ENCODE data around the gene PAX2. TPM values are rescaled to one million over a fixed set of nuclear protein-coding genes. Genes with fewer than 3 reads are reported as not detected.
A peak's percentile ranks its signal among the peaks of the same experiment; 100 is the strongest.

Gene PAX2
- total RNA-seq, 4 donors from 2014 or later = not detected

DNA sequence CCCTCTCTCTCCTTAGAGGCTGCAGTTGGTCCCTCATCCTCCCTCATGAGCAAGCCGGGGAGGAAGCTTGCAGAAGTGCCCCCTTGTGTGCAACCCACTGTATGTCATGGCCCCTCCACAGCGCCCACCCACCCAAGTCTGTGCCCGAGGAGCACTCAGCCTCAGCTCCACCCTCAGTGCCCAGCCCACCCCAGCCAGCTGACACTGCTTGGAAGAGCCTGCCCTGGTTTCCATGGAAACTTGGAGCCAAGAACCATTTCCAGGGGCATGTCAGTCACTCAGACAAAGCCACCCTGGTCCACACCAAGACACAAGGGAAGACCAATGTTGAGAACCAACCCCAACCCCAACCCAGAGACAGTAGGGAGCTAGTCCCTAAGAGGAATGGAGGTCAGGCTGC lies 79.5 kb downstream of the PAX2 start:
- 33 to 45% methylated on average over 3 of the region's 3 CpGs for WGBS, 2 donors
- intact Hi-C loops (cut with DNase I) = no loop called here
- DNase-seq = no peak
- Histone ChIP-seq H3K36me3 (no peaks in the 10 kb centered on the region), H3K27me3 (peaks cover 36% of the 10 kb centered on the region), H3K4me3 (replicated peaks in 1 of 3) (no peak overlapping the region), H3K27ac (no peak overlapping the region), H3K9me3 (no peaks in the 10 kb centered on the region), H3K4me1 (peaks cover 22 to 39% of the 10 kb centered on the region in 2 donors)
- TF ChIP-seq, protein P1, sequence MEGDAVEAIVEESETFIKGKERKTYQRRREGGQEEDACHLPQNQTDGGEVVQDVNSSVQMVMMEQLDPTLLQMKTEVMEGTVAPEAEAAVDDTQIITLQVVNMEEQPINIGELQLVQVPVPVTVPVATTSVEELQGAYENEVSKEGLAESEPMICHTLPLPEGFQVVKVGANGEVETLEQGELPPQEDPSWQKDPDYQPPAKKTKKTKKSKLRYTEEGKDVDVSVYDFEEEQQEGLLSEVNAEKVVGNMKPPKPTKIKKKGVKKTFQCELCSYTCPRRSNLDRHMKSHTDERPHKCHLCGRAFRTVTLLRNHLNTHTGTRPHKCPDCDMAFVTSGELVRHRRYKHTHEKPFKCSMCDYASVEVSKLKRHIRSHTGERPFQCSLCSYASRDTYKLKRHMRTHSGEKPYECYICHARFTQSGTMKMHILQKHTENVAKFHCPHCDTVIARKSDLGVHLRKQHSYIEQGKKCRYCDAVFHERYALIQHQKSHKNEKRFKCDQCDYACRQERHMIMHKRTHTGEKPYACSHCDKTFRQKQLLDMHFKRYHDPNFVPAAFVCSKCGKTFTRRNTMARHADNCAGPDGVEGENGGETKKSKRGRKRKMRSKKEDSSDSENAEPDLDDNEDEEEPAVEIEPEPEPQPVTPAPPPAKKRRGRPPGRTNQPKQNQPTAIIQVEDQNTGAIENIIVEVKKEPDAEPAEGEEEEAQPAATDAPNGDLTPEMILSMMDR (IDR thresholded peaks at IDR 0.05) = no peak
- no peak for TF ChIP-seq POLR2A (IDR thresholded peaks at IDR 0.05)

- no peaks in the 10 kb centered on the region for H3K36me3 ChIP-seq
Measured at GRCh38 chr10:100825325-100825875, 80.0 kb downstream of the PAX2 start.

DNA sequence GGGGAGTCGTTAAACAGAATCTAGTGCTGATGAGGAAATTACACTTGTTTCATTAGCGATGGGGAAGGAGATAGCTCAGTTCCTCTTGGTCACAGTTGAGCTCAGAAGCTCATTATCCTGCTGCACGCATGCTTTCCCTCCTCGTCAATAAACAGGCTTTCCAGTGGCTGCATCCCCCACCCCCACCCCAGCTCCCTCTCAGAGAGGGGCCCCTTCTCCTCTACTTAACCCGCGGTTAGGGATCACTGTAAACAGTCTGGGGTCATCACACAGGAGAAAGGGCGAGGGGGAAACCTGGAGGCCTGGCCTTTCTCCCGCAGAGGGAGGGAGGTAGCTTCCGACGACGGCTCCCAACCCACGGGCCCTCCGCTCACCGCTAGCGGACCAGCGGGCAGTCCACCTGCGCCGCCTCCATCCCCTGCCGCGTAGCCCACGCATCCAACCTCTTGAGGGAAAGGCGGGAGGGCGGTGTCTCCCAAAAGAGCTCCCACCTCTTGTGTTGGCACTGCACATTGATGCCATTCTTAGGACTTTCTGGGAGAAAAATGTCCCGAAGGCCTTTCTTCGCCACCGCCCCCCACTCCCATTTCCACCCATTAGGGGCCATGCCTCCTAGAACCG lies 80.8 kb downstream of the PAX2 start:
- Histone ChIP-seq H3K27me3 (peaks cover 42% of the 10 kb centered on the region), H3K4me1 (peaks cover 22 to 43% of the 10 kb centered on the region in 2 donors), H3K9me3 (no peaks in the 10 kb centered on the region), H3K27ac (no peak overlapping the region), H3K4me3 (replicated peaks in 1 of 3) (no peak overlapping the region), H3K36me3 (no peaks in the 10 kb centered on the region)
- TF ChIP-seq, protein P1 (IDR thresholded peaks at IDR 0.05) = no peak
- TF ChIP-seq POLR2A (IDR thresholded peaks at IDR 0.05) = no peak
- 2 to 3% methylated on average over 16 of the region's 27 CpGs for WGBS, 2 donors
- DNase-seq = no peak
- intact Hi-C loops (cut with DNase I) = no loop called here

More at GRCh38 chr10:100825325-100825875, 80.0 kb downstream of the PAX2 start:
- Histone ChIP-seq H3K4me3 (replicated peaks in 1 of 3) (no peak overlapping the region), H3K4me1 (peaks cover 22 to 43% of the 10 kb centered on the region in 2 donors), H3K27me3 (peaks cover 41% of the 10 kb centered on the region), H3K9me3 (no peaks in the 10 kb centered on the region), H3K27ac (no peak overlapping the region)
- WGBS, 2 donors = 11 to 13% methylated on average over 2 of the region's 2 CpGs
- intact Hi-C loops (cut with DNase I) = no loop called here
- TF ChIP-seq, protein P1 (IDR thresholded peaks at IDR 0.05) = no peak
- no peak for TF ChIP-seq POLR2A (IDR thresholded peaks at IDR 0.05)
- DNase-seq = no peak

GRCh38 chr10:100826661-100826982 lies 81.2 kb downstream of the PAX2 start:
- Histone ChIP-seq H3K36me3 (no peaks in the 10 kb centered on the region), H3K27me3 (peaks cover 42% of the 10 kb centered on the region), H3K4me3 (replicated peaks in 1 of 3) (peak overlapping the region in 1 of 3 donors; percentile 25), H3K4me1 (peaks cover 22 to 43% of the 10 kb centered on the region in 2 donors), H3K9me3 (no peaks in the 10 kb centered on the region), H3K27ac (no peak overlapping the region)
- 0% methylated on average over 2 to 4 of the region's 41 CpGs for WGBS, 2 donors
- TF ChIP-seq, protein P1 (IDR thresholded peaks at IDR 0.05) = no peak
- TF ChIP-seq POLR2A (IDR thresholded peaks at IDR 0.05) = no peak
- intact Hi-C loops (cut with DNase I) = no loop called here
- DNase-seq = peak in 1 of 2 donors; percentile 8
